UCSD-AML1 (cell line): ENCODE measurements around the gene KIR2DL3.
"Not testable (repeated sequence)": the region's sequence is repeated elsewhere in the genome, so short reads cannot be mapped to it uniquely, and the experiment has no call there.

Experiments used
- DNase-seq: peaks from one replicate; lab custom pipeline; 2025; ENCODE audit not compliant: unreplicated experiment; lab: John Stamatoyannopoulos, UW

Gene KIR2DL3

DNA sequence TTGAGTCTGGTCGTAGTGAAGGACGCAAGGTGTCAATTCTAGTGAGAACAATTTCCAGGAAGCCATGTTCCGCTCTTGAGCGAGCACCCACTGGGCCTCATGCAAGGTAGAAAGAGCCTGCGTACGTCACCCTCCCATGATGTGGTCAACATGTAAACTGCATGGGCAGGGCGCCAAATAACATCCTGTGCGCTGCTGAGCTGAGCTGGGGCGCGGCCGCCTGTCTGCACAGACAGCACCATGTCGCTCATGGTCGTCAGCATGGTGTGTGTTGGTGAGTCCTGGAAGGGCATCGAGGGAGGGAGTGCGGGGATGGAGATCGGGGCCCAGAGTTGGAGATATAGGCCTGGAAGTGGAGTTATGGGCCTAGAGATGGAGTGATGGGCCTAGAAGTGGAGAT is at the start of gene KIR2DL3:
Gene KIR2DL3 (plus strand): TSS at position 208 of the 400 bp plus-strand sequence. CDS start 33 bp downstream, at position 241.
- DNase-seq: not testable (repeated sequence)

DNA sequence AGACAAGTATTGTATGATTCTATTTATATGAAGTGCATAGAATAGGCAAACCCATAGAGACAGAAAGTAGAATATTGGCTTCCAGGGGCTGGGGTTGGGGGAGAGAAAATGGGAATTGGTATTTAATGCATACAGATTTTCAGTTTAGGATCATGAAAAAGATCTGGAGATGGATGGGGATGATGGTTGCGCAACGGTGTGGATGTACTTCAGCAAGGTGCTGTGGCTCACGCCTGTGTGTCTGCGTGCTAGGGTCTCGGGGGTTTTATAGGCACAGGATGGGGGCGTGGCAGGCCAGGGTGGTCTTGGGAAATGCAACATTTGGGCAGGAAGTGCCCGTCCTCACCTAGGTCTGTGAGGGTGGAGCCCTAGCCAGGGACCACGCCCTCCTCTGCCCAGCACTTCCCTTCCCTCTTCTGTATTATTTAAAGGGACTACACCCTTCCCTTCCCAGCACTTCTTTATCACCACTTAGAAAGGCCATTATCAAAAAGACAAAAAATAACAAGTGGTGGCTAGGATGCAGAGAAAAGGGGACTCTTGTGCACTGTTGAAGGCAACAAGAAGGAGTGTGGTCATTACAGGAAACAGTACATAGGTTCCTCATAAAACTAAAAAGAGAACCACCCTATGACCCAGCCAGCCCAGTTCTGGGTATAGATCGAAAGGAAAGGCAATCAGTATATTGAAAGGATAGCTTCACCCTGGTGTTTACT is 46.6 kb upstream of the KIR2DL3 start:
- DNase-seq: no peak

DNA sequence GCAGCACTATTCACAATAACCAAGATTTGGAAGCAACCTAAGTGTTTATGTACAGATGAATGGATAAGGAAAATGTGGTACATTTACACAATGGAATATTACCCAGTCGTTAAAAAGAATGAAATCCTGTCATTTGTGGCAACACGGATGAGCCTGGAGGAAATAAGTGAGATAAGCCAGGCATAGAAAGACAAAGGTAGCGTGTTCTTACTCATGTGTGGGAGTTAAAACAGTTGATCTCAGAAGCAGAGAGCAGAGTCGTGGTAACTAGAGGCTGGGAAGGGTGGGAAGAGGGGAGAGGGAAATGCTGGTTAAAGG is 46.1 kb upstream of the KIR2DL3 start:
- no peak for DNase-seq

DNA sequence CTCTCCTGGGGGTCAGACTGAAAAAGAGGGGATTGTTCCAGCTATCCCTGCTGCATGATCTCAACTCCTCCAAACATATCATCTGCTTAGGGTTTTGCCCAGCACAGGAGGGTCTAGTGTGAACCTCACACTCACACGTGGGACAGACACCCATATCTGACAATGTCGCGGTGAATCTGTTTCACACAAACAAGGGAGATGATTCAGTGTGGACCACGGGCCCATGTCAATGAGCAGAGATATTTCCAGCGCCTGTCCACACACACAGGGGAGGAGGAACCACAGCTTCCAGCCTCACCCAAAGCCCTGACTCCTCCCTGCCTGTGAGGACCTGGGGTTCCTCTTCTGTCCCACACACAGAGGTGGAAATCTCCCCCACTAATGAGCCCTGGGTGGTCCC is 43.7 kb upstream of the KIR2DL3 start:
- no peak for DNase-seq

DNA sequence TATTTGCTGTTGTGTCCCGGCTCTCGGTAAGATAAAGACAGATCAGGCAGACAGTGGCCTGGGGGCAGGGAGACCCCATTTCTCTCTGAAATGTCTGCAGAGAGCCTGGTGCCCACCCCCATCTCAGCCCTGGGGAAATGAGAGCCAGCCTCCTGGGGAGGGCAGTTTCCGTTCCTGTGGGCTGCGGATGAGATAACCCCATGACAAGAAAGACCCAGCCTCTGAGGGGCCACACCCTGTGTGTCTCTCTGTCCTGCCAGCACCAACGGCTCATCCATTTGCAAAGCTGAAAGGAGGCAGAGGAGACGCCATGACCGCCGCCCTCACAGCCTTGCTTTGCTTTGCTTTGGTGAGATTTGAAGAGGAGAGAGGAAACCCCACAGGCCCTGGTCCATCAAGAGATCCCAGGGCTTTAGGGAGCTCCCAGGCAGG is 42.2 kb upstream of the KIR2DL3 start:
- DNase-seq: no peak

DNA sequence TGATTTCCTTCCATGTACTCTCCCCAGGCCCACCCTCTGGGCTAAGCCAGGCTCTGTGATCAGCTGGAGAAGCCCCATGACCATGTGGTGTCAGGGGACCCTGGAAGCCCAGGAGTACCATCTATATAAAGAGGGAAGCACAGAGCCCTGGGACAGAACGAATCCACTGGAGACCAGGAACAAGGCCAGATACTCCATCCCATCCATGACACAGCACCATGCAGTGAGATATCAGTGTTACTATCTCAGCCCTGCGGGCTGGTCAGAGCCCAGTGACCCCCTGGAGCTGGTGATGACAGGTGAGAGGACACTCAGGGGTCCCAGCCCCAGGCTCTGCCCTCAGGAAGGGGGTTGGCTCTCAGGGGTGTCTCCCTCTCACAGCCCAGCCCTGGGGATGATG is 41.5 kb upstream of the KIR2DL3 start:
- DNase-seq: no peak

DNA sequence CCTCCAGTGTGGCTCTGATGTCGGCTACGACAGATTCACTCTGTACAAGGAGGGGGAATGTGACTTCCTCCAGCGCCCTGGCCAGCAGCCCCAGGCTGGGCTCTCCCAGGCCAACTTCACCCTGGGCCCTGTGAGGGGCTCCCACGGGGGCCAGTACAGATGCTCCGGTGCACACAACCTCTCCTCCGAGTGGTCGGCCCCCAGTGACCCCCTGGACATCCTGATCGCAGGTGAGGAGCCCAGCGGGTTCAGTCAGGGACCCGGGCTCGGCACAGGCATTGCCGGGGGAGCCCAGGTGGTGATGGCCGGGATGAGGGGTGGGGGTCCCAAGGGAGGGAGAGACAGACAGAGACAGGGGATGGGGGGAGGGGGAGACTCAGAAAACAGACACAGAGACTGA is 40.6 kb upstream of the KIR2DL3 start:
- DNase-seq: not testable (repeated sequence)

DNA sequence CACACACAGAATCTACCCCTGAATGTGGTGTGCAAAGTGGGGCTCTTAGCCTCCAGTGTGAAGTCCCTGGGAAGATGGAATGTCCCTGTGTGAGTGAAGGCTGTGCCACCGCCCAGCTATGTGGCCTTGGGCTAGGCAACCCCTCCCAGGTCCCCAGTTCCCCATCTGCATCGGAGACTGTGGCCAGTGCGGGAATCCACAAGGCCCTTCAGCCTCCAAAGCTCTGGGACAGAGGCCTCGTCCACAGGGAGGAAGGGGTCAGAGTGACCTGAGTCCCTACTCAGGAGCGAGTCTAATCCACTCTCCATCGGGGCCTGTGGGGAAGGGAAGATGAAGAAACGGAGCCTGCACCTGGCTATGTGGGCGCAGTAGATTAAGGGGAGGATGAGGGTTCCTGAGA is 33.4 kb upstream of the KIR2DL3 start:
- DNase-seq: no peak

DNA sequence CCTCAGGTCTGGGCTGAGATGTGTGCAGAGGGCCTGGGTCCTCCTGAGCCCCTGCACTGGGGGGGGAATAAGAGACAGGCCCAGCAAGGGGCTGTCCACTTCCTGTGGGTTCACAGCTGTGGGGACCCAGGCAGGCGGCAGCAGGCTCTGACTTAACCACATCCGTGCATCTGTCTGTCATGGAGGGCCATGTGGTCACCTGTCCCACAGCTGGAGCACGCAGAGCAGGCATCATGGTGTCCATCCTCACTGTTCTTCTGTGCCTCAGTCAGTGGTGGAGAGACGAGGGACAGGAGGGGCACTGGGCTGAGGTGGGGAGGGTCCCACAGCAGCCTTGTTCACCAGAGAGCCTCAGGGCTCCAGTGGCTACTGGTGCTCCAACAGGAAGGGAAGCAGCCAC is 30.4 kb upstream of the KIR2DL3 start:
- no peak for DNase-seq

DNA sequence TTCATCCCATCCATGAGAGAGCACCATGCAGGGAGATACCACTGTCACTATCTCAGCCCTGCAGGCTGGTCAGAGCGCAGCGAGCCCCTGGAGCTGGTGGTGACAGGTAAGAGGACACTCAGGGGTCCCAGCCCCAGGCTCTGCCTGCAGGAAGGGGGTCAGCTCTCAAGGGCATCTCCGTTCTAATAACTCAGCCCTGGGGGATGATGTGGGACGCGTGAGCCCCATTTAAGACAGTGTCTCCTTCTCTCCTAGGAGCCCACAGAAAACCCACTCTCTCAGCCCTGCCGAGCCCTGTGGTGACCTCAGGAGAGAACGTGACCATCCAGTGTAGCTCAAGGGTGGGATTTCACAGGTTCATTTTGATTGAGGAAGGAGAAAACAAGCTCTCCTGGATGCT is 29.5 kb upstream of the KIR2DL3 start:
- DNase-seq: no peak

DNA sequence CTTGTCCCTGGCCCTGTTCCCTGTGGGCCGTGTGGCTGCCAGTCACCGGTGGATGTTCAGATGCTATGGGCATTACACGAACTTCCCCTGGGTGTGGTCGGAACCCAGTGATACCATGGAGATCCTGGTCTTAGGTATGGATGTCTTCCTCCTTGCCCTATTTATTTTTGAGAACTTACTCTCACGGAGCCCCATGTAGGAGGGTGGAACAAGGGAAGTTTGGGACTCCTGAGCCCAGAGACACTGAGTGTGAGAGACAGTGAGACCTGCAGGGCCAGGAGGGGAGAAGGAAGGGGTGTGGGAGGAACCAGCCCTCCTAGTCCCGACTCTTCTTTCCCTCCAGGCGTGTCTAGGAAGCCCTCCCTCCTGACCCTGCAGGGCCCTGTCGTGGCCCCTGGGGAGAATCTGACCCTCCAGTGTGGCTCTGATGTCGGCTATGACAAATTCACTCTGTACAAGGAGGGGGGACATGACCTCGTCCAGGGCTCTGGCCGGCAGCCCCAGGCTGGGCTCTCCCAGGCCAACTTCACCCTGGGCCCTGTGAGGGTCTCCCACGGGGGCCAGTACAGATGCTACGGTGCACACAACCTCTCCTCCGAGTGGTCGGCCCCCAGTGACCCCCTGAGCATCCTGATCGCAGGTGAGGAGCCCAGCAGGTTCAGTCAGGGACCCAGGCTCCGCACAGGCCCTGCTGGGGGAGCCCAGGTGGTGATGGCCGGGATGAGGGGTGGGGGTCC is 28.9 kb upstream of the KIR2DL3 start:
- no peak for DNase-seq

DNA sequence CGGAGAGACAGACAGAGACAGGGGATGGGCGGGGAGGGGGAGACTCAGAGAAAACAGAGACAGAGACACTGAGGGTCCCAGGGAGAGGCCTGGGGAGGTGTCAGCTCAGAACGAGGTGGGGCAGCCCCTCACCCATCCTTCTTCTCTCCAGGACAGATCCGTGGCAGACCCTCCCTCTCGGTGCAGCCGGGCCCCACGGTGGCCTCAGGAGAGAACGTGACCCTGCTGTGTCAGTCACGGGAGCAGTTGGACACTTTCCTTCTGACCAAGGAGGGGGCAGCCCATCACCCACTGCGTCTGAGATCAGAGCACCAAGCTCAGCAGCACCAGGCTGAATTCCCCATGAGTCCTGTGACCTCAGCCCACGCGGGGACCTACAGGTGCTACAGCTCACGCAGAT is 28.4 kb upstream of the KIR2DL3 start:
- DNase-seq: not testable (repeated sequence)

DNA sequence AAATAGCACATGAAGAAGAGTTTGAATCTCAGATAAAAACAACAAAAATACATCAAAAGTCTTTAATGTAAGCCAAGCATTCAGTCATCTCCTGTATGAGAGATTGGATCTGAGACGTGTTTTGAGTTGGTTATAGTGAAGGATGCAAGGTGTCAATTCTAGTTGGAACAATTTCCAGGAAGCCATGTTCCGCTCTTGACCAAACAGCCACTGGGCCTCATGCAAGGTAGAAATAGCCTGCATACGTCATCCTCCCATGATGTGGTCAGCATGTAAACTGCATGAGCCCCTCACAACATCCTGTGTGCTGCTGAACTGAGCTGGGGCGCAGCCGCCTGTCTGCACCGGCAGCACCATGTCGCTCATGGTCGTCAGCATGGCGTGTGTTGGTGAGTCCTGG is 14.2 kb upstream of the KIR2DL3 start, which contains the start of gene KIR3DL3:
Gene KIR3DL3 (plus strand): TSS at position 301 of the 400 bp plus-strand sequence. CDS start 55 bp downstream, at position 356.
- no peak for DNase-seq

DNA sequence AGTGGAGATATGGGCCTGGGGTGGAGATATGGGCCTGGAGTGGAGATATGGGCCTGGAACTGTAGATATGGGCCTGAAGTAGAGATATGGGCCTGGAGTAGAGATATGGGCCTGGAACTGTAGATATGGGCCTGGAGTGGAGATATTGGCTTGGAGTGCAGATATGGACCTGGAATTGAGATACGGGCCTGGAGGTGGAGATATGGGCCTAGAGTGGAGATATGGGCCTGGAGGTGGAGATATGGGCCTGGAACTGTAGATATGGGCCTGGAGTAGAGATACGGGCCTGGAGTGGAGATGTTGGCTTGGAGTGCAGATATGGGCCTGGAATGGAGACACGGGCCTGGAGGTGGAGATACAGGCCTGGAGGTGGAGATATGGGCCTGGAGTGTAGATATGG is 13.7 kb upstream of the KIR2DL3 start:
- no peak for DNase-seq

DNA sequence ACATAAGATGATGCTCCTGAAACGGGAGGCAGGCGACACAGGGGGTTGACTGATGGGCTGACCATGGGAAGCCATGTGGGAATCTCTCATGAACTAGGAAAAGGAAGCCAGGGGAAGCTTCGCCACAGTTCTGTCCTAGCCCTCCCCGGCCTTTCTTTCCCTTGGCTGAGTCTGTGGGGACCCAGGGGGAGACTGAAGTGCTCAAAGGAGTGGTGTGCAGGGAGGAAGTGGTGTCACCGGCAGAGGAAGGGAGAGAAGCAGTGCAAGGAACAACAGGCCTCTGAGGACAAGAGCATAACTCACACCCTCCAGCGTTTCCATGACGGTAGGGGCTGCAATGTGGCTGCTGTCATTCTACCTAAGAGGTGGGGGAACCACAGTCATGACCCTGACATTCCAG is 13.0 kb upstream of the KIR2DL3 start:
- DNase-seq: no peak

DNA sequence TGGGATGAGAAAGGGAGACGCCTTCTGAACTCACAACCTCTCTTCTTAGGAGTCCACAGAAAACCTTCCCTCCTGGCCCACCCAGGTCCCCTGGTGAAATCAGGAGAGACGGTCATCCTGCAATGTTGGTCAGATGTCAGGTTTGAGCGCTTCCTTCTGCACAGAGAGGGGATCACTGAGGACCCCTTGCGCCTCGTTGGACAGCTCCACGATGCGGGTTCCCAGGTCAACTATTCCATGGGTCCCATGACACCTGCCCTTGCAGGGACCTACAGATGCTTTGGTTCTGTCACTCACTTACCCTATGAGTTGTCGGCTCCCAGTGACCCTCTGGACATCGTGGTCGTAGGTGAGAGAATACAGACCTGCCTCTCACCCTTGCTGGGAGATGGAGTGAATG is 10.8 kb upstream of the KIR2DL3 start:
- no peak for DNase-seq

DNA sequence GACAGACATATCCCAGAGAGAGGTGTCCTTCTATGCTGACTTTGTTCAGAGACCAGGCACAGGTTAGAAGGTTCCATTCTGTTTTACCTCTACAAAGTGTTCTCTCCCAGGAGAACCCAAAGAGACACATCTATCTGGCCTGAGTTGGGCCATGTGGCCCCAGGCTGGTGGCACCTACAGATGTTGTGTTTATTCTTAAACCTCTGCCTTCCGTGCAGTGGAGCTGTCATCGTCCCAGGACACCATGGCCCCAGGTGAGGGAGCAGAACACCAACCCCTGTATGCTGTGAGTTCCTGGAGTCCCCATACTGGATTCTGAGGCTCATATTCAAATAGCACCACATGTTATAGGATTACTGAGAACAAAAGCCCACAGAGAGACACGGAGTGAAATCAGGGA is 10.1 kb upstream of the KIR2DL3 start:
- no peak for DNase-seq

DNA sequence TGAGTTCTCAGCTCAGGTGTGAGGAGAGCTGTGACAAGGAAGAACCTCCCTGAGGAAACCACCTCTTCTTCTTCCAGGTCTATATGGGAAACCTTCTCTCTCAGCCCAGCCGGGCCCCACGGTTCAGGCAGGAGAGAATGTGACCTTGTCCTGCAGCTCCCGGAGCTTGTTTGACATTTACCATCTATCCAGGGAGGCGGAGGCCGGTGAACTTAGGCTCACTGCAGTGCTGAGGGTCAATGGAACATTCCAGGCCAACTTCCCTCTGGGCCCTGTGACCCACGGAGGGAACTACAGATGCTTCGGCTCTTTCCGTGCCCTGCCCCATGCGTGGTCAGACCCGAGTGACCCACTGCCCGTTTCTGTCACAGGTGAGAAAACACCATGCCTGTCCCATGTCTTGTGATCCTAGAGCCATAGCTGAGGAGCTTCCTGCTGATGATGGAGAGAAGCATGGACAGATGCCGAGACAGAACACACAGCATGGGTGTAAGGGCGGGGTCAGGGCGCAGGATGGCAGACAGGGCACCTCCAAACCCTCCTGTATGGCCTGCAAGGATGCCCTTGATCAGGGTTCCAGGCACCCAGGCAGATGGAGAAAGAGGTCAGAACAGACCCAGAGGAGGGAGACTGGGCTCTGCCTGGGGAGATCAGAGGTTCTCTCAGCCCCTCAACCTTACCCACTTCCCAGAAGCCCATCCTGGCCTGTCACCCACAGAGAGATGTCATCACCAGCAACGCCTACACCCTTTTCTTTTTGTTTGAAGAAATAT is 8.7 kb upstream of the KIR2DL3 start:
- no peak for DNase-seq

DNA sequence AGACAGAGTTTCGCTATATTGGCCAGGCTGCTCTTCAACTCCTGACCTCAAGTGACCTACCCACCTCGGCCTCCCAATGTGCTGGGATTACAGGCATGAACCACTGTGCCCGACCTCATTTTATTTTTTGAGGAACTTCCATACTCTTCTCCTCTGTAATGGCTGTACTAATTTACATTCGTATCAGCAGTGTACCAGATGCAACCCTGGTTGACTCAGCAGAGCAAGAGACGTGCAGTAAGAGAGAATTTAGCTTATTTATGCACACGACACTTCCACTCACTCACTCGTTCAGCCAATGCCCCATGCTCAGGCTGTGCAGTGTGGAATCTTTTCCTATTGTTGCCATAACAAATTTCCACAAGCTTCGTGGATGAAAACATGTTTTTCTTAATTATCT is 7.1 kb upstream of the KIR2DL3 start:
- no peak for DNase-seq

DNA sequence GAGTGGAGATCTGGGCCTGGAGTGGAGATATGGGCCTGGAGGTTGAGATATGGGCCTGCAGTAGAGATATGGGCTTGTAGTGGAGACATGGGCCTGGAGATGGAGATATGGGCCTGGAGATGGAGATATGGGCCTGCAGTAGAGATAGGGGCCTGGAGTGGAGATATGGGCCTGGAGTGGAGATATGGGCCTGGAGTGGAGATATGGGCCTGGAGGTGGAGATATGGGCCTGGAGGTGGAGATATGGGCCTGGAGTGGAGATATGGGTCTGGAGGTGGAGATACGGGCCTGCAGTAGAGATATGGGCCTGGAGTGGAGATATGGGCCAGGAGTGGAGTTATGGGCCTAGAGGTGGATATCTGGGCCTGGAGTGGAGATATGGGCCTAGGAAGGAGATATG is 402 bp downstream of the KIR2DL3 start:
- no peak for DNase-seq

DNA sequence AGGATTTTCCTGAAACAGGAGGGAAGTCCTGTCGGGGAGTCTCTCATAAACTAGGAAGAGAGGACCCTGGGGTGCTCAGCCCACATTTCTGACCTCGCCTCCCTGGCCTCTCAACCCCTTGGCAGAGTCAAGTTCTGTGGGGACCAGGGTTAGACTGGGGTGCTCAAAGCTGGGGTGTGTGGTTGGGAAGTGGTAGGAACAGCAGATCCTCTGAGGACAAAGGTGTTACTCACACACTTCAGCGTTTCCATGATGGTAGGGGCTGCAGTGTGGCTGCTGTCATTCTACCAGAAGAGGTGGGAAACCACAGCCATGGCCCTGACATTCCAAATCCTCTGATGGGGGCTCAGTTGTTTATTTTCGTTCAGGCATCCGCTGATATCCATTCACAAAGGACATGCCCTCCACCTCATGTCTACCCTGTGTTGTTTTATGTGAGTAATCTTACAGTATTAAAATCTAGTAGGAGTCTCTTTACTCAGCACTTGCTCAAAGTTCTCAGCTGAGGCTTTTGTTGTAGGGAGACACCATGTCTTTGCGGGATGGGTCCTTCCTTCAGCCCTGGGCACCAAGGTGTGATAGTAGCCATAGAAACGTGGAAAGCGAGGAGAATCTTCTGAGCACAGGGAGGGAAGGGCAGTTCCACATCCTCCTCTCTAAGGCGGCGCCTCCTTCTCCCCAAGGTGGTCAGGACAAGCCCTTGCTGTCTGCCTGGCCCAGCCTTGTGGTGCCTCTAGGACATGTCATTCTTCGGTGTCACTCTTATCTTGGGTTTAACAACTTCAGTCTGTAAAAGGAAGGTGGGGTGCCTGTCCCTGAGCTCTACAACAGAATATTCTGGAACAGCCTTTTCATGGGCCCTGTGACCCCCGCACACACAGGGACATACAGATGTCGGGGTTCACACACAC is 1.5 kb downstream of the KIR2DL3 start:
- no peak for DNase-seq
